Measurements from ENCODE around the gene ITSN1. TPM values are rescaled to one million over a fixed set of nuclear protein-coding genes. Genes with fewer than 3 reads are reported as not detected.

ITSN1 gene
- total and polyA plus RNA-seq, 2 of the 13 experiments (the other 11 are each of a cell fraction or from before 2014, with no cell fraction given): 26.1 to 33.8 TPM

- Histone ChIP-seq H3K4me2 (ENCODE audit: low read depth, low read length) (no peak overlapping the region), H3K4me1 (ENCODE audit: insufficient read depth, low read length) (peaks cover 16% of the 10 kb centered on the region), H3K36me3 (replicated peaks in 1 of 2; ENCODE audit: control insufficient read depth in 1 of 2, insufficient read depth in 2 of 2, low read length in 2 of 2) (no peaks in the 10 kb centered on the region), H4K20me1 (ENCODE audit: insufficient read depth, low read length) (no peaks in the 10 kb centered on the region), H3K4me3 (replicated peaks in 1 of 3; ENCODE audit: insufficient read depth in 1 of 3, low read depth in 2 of 3, low read length in 3 of 3) (no peak overlapping the region), H3K27me3 (ENCODE audit: control insufficient read depth in 1 of 2, insufficient read depth in 2 of 2, low read length in 2 of 2) (no peaks in the 10 kb centered on the region), H3K79me2 (ENCODE audit: insufficient read depth, low read length) (peaks cover 18% of the 10 kb centered on the region), H3K9ac (ENCODE audit: insufficient read depth, low read depth, low read length) (no peak overlapping the region), H2AFZ (ENCODE audit: low read length) (no peak overlapping the region), H3K27ac (ENCODE audit: extremely low read length, insufficient read depth, low read length) (no peak overlapping the region), H3K9me3 (ENCODE audit: low read length) (no peaks in the 10 kb centered on the region; the same call in 1 of the 2 replicates)
- ChIA-PET CTCF (ENCODE audit: low intra/inter-chr PET ratio, low total read pairs) (no interaction called here), POLR2A (no interaction called here)
- intact Hi-C loops (cut with micrococcal nuclease; ENCODE audit: unreplicated experiment) (no loop called here), in situ Hi-C loops (cut with HindIII; ENCODE audit: extremely low pct_ligation_motif_present, low pct_unique_long_range_greater_than_20kb) (no loop called here)
- BruUV-seq (replicated peaks): no TSS peak
- DNase-seq (ENCODE audit: low spot score) (no peak), ATAC-seq (no peak), FAIRE-seq (no peak)
- 99% methylated on average over 2 of the region's 2 CpGs for WGBS (ENCODE audit: low lambda C conversion rate)
- no peak for TF ChIP-seq ZNF510 (CRISPR knock-in tag; IDR thresholded peaks at IDR 0.05; ENCODE audit: low read depth)
- TF ChIP-seq ZNF513 (CRISPR knock-in tag; conservative IDR thresholded peaks at IDR 0.05): no peak
- TF ChIP-seq ZNF709 (CRISPR knock-in tag; IDR thresholded peaks at IDR 0.05): no peak
- TF ChIP-seq PAX8 (CRISPR knock-in tag; IDR thresholded peaks at IDR 0.05; ENCODE audit: borderline replicate concordance): no peak
- TF ChIP-seq ZNF839 (CRISPR knock-in tag; IDR thresholded peaks at IDR 0.05; ENCODE audit: borderline replicate concordance): no peak
- no peak for TF ChIP-seq ZNF431 (CRISPR knock-in tag; IDR thresholded peaks at IDR 0.05; ENCODE audit: borderline replicate concordance, low read depth)
- TF ChIP-seq PRDM10 (CRISPR knock-in tag; IDR thresholded peaks at IDR 0.05; ENCODE audit: low read depth): no peak
- TF ChIP-seq RBM22 (optimal IDR thresholded peaks at IDR 0.05; ENCODE audit: low read length): no peak
- TF ChIP-seq HMG20A (CRISPR knock-in tag; IDR thresholded peaks at IDR 0.05; ENCODE audit: borderline replicate concordance): no peak
- TF ChIP-seq ZNF740 (CRISPR knock-in tag; IDR thresholded peaks at IDR 0.05): no peak
- no peak for TF ChIP-seq ZNF772 (CRISPR knock-in tag; IDR thresholded peaks at IDR 0.05)
- no peak for TF ChIP-seq NR2C2 (CRISPR knock-in tag; IDR thresholded peaks at IDR 0.05; ENCODE audit: borderline replicate concordance)
- TF ChIP-seq SP4 (CRISPR knock-in tag; IDR thresholded peaks at IDR 0.05): no peak
- no peak for TF ChIP-seq ZIK1 (CRISPR knock-in tag; IDR thresholded peaks at IDR 0.05; ENCODE audit: borderline replicate concordance, low read depth)
- no peak for TF ChIP-seq PRDM4 (CRISPR knock-in tag; IDR thresholded peaks at IDR 0.05; ENCODE audit: borderline replicate concordance)
- no peak for TF ChIP-seq ZNF781 (CRISPR knock-in tag; IDR thresholded peaks at IDR 0.05; ENCODE audit: borderline replicate concordance, not compliant biosample characterization)
- TF ChIP-seq RAD51 (IDR thresholded peaks at IDR 0.05; ENCODE audit: borderline replicate concordance): no peak
- no peak for TF ChIP-seq ZSCAN31 (CRISPR knock-in tag; IDR thresholded peaks at IDR 0.05; ENCODE audit: low read depth)
Observed at GRCh38 chr21:33708874-33709273, 66.6 kb downstream of the ITSN1 start.
